ENCODE measurements around the gene HSPB1.

Gene HSPB1

DNA sequence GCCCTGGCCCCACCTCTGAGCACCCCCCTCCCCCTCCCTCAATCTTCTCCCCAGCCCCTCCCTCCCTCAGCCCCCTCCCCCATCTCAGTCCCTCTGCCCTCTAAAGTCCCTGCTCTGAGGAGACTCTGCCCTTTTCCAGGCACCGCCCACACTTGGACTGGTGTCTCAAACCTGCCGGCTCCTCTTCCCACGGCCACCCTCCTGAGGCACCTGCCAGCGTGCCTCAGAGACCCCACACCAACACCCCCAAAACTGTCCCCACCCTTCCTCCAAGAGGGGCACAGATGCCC, 34.6 kb upstream of the HSPB1 start:
- Histone ChIP-seq H3K36me3 (ENCODE audit: control insufficient read depth in 2 of 2, insufficient read depth in 1 of 2, low read length in 2 of 2) (no peaks in the 10 kb centered on the region), H3K27ac (ENCODE audit: extremely low read depth, low read depth, low read length) (no peak overlapping the region), H3K4me1 (ENCODE audit: control insufficient read depth, insufficient read depth, low read length) (no peaks in the 10 kb centered on the region), H3K9me3 (ENCODE audit: control insufficient read depth, insufficient read depth, low read depth, low read length) (no peaks in the 10 kb centered on the region), H3K4me3 (ENCODE audit: low read depth, low read length) (no peak overlapping the region)
- CTCF ChIA-PET, result interaction anchor here (0.6 to 0.9 kb wide), 2 partner anchors 90 to 276 kb away, joined by 3 to 4 read pairs; no protein-coding TSS in a partner anchor
- POLR2A ChIA-PET, result no interaction called here
- no peak for TF ChIP-seq ZNF791 (tag by site-specific recombination; IDR thresholded peaks at IDR 0.05)
- TF ChIP-seq SALL2 (tag by site-specific recombination; IDR thresholded peaks at IDR 0.05; ENCODE audit: borderline replicate concordance), result no peak
- TF ChIP-seq ZNF561 (tag by site-specific recombination; IDR thresholded peaks at IDR 0.05; ENCODE audit: borderline replicate concordance), result no peak
- TF ChIP-seq ZNF202 (tag by site-specific recombination; IDR thresholded peaks at IDR 0.05; ENCODE audit: borderline replicate concordance), result no peak
- no peak for TF ChIP-seq BCL11B (tag by site-specific recombination; IDR thresholded peaks at IDR 0.05; ENCODE audit: low read depth)
- no peak for TF ChIP-seq ZNF24 (tag by site-specific recombination; IDR thresholded peaks at IDR 0.05)
- no peak for TF ChIP-seq ZNF623 (tag by site-specific recombination; IDR thresholded peaks at IDR 0.05)
- peak; percentile 83 for TF ChIP-seq ZNF335 (tag by site-specific recombination; conservative IDR thresholded peaks at IDR 0.05)
- TF ChIP-seq, protein P1, sequence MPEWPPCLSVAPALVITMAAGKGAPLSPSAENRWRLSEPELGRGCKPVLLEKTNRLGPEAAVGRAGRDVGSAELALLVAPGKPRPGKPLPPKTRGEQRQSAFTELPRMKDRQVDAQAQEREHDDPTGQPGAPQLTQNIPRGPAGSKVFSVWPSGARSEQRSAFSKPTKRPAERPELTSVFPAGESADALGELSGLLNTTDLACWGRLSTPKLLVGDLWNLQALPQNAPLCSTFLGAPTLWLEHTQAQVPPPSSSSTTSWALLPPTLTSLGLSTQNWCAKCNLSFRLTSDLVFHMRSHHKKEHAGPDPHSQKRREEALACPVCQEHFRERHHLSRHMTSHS (tag by site-specific recombination; IDR thresholded peaks at IDR 0.05), result no peak
- TF ChIP-seq ZBTB8A (tag by site-specific recombination; IDR thresholded peaks at IDR 0.05), result peak; percentile 41

DNA sequence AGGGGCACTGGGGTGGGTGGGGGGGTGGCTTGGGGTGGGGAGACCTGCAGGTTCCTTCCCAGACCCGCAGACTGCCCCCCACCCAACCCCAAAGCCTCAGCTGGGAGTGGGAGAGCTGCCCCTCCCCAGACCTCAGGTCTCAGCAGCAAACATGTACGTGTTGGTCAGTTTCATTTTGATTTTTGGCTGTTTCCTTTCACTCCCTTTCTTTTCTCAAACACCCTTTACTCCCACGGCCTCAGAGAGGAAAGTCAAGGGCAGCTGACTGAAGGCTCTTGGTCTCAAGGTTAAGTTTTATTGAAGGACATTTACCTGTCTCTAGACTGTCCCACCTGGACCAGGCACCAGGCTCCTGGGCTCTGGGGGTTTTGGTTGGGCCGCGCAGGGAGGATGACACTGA, 34.1 kb upstream of the HSPB1 start:
- Histone ChIP-seq H3K9me3 (ENCODE audit: control insufficient read depth, insufficient read depth, low read depth, low read length) (no peaks in the 10 kb centered on the region), H3K4me1 (ENCODE audit: control insufficient read depth, insufficient read depth, low read length) (no peaks in the 10 kb centered on the region), H3K4me3 (ENCODE audit: low read depth, low read length) (no peak overlapping the region), H3K36me3 (ENCODE audit: control insufficient read depth in 2 of 2, insufficient read depth in 1 of 2, low read length in 2 of 2) (no peaks in the 10 kb centered on the region), H3K27ac (ENCODE audit: extremely low read depth, low read depth, low read length) (no peak overlapping the region)
- ChIA-PET CTCF (interaction anchor here (0.6 to 1.0 kb wide), 3 partner anchors 24 to 276 kb away, joined by 3 to 4 read pairs (median 4); no protein-coding TSS in a partner anchor), POLR2A (no interaction called here)
- TF ChIP-seq ZNF624 (tag by site-specific recombination; IDR thresholded peaks at IDR 0.05) (no peak), ZNF544 (tag by site-specific recombination; IDR thresholded peaks at IDR 0.05) (no peak), ZBTB8A (tag by site-specific recombination; IDR thresholded peaks at IDR 0.05) (no peak), PRDM1 (tag by site-specific recombination; IDR thresholded peaks at IDR 0.05) (0 out of 2 replicates have a peak, but pooled peaks have one; percentile 39), SETDB1 (IDR thresholded peaks at IDR 0.05; ENCODE audit: insufficient read length, low read length) (no peak), ZNF670 (tag by site-specific recombination; IDR thresholded peaks at IDR 0.05; ENCODE audit: low read depth) (no peak), ZNF341 (tag by site-specific recombination; IDR thresholded peaks at IDR 0.05; ENCODE audit: low read depth) (peak; percentile 63), ZBTB48 (tag by site-specific recombination; IDR thresholded peaks at IDR 0.05) (no peak)
- TF ChIP-seq, protein P1 (tag by site-specific recombination; IDR thresholded peaks at IDR 0.05), result no peak
- TF ChIP-seq, protein P2, sequence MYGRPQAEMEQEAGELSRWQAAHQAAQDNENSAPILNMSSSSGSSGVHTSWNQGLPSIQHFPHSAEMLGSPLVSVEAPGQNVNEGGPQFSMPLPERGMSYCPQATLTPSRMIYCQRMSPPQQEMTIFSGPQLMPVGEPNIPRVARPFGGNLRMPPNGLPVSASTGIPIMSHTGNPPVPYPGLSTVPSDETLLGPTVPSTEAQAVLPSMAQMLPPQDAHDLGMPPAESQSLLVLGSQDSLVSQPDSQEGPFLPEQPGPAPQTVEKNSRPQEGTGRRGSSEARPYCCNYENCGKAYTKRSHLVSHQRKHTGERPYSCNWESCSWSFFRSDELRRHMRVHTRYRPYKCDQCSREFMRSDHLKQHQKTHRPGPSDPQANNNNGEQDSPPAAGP (tag by site-specific recombination; IDR thresholded peaks at IDR 0.05), result no peak

DNA sequence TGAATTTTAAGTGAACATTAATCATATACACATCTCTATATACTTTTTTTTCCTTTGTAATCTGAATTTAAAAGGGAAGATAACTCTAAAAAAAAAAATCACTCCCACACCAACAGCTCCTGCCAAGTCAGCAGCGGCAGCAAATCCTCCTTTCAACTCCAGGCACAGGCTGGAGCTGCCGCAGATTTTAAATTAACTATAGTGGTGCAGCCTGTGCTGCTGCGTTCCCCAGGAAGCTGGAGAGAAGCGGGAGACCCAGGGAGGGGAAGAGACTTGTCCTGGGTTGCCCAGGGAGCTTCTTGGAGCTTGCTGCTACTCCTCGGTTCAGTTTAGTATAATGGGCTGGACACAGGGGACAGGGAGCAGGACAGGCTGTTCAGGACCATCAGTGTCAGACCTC, 32.6 kb upstream of the HSPB1 start:
- POLR2A ChIA-PET, result interaction anchor here (1.0 to 1.4 kb wide), 4 partner anchors 9 to 89 kb away, joined by 3 to 6 read pairs (median 4); partner anchors contain the start of gene YWHAG
- H3K36me3 ChIP-seq (ENCODE audit: control insufficient read depth in 2 of 2, insufficient read depth in 1 of 2, low read length in 2 of 2), result no peaks in the 10 kb centered on the region
- CTCF ChIA-PET, result interaction anchor here (1.1 to 1.4 kb wide), 4 partner anchors 21 to 201 kb away, joined by 4 to 8 read pairs (median 4); no protein-coding TSS in a partner anchor

More for the DNA sequence above, 32.6 kb upstream of the HSPB1 start:
- no peaks in the 10 kb centered on the region for H3K9me3 ChIP-seq (ENCODE audit: control insufficient read depth, insufficient read depth, low read depth, low read length)
- H3K27ac ChIP-seq (ENCODE audit: extremely low read depth, low read depth, low read length), result no peak overlapping the region
- no peak overlapping the region for H3K4me3 ChIP-seq (ENCODE audit: low read depth, low read length)
- H3K4me1 ChIP-seq (ENCODE audit: control insufficient read depth, insufficient read depth, low read length), result no peaks in the 10 kb centered on the region
- TF ChIP-seq, protein P3, sequence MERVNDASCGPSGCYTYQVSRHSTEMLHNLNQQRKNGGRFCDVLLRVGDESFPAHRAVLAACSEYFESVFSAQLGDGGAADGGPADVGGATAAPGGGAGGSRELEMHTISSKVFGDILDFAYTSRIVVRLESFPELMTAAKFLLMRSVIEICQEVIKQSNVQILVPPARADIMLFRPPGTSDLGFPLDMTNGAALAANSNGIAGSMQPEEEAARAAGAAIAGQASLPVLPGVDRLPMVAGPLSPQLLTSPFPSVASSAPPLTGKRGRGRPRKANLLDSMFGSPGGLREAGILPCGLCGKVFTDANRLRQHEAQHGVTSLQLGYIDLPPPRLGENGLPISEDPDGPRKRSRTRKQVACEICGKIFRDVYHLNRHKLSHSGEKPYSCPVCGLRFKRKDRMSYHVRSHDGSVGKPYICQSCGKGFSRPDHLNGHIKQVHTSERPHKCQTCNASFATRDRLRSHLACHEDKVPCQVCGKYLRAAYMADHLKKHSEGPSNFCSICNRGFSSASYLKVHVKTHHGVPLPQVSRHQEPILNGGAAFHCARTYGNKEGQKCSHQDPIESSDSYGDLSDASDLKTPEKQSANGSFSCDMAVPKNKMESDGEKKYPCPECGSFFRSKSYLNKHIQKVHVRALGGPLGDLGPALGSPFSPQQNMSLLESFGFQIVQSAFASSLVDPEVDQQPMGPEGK (tag by site-specific recombination; IDR thresholded peaks at IDR 0.05), result no peak
- TF ChIP-seq ZNF664 (tag by site-specific recombination; IDR thresholded peaks at IDR 0.05) (peak; percentile 40; the same call in 1 of the 2 replicates), ZNF600 (tag by site-specific recombination; IDR thresholded peaks at IDR 0.05) (0 out of 2 replicates have a peak, but pooled peaks have one; percentile 37)
